H1 (cell line): Measurements from ENCODE around the gene CIB4. TPM values are rescaled to one million over a fixed set of nuclear protein-coding genes. Genes with fewer than 3 reads are reported as not detected.

Experiments
- CTCF ChIA-PET: fragments of 300-600 bp; sonication (Branson Sonifier 250); formaldehyde crosslinking; loops from one replicate; lab custom pipeline; 2021; ENCODE audit not compliant: partially characterized antibody; lab: Charles Lee
- POLR2A ChIA-PET: fragments of 300-600 bp; sonication (Branson Sonifier 250); formaldehyde crosslinking; loops from one replicate; lab custom pipeline; 2021; ENCODE audit warnings: inconsistent platforms; ENCODE audit not compliant: partially characterized antibody; lab: Charles Lee
- DNase-seq, 2 experiments: peaks; one replicate each; pipeline versions ENCODE4 v3.0.0 to v3.0.0-alpha.2; 2010 to 2022; ENCODE audit warnings: low spot score in 2 of 2, low read depth in 1 of 2, mixed read lengths in 1 of 2
- FAIRE-seq: peaks from 2 replicates; lab custom pipeline; 2011; peaks lifted over from hg19 to GRCh38; lab: Jason Lieb, UNC
- H2AFZ ChIP-seq: 2 replicates; pipeline ENCODE4 v1.8.1; 2012; ENCODE audit warnings: low read length, inconsistent platforms
- H2AK5ac ChIP-seq: 2 replicates; pipeline ENCODE4 v1.6.1; 2013; ENCODE audit warnings: low read depth, low read length
- H2BK120ac ChIP-seq: replicated peaks from 2 replicates; pipeline ENCODE3; 2013; ENCODE audit warnings: low read depth, low read length, inconsistent platforms
- H2BK12ac ChIP-seq: 2 replicates; pipeline ENCODE4 v1.6.1; 2013; ENCODE audit warnings: low read depth, low read length
- H2BK15ac ChIP-seq: 2 replicates; pipeline ENCODE4 v1.6.1; 2013; ENCODE audit warnings: low read length
- H2BK20ac ChIP-seq: 2 replicates; pipeline ENCODE4 v1.6.1; 2013; ENCODE audit warnings: low read length
- H2BK5ac ChIP-seq: 2 replicates; pipeline ENCODE4 v1.6.1; 2013; ENCODE audit warnings: low read depth, low read length
- H3K14ac ChIP-seq: 2 replicates; pipeline ENCODE4 v1.6.1; 2013; ENCODE audit warnings: inconsistent platforms; ENCODE audit not compliant: insufficient read length
- H3K18ac ChIP-seq: 2 replicates; pipeline ENCODE4 v1.6.1; 2013; ENCODE audit warnings: low read length; ENCODE audit errors: extremely low read depth
- H3K23ac ChIP-seq: 2 replicates; pipeline ENCODE4 v1.6.1; 2013; ENCODE audit warnings: inconsistent platforms; ENCODE audit not compliant: insufficient read length
- H3K23me2 ChIP-seq: 2 replicates; pipeline ENCODE4 v1.6.1; 2013; ENCODE audit warnings: low read depth, low read length
- H3K27ac ChIP-seq: 2 replicates; pipeline ENCODE4 v1.6.1; 2011; ENCODE audit warnings: low read depth, low read length, inconsistent platforms
- H3K27me3 ChIP-seq, 4 experiments: replicated peaks in 1 of 4; 1 replicate in 1 of 4; 2 replicates in 3 of 4; pipeline versions ENCODE4 v1.6.1 to v1.8.1; 2011 to 2013; ENCODE audit warnings: low read length in 3 of 4, mild to moderate bottlenecking in 3 of 4, inconsistent platforms in 2 of 4, mixed read lengths in 2 of 4, moderate library complexity in 1 of 4; ENCODE audit not compliant: control insufficient read depth in 3 of 4, insufficient read depth in 3 of 4; ENCODE audit errors: extremely low read depth in 1 of 4
- H3K36me3 ChIP-seq, 4 experiments: 2 replicates each; pipeline versions ENCODE4 v1.6.1 to v1.8.1; 2011 to 2013; ENCODE audit warnings: mild to moderate bottlenecking in 4 of 4, low read length in 3 of 4, moderate library complexity in 2 of 4, control low read depth in 1 of 4, inconsistent platforms in 1 of 4; ENCODE audit not compliant: insufficient read depth in 4 of 4, control insufficient read depth in 2 of 4
- H3K4ac ChIP-seq: replicated peaks from 2 replicates; pipeline ENCODE3; 2013; ENCODE audit warnings: low read length, low read depth, mixed read lengths, inconsistent platforms; ENCODE audit not compliant: insufficient read length
- H3K4me1 ChIP-seq, 4 experiments: replicated peaks in 1 of 4; 1 replicate in 1 of 4; 2 replicates in 3 of 4; pipeline versions ENCODE4 v1.6.1 to v1.8.1; 2011 to 2013; ENCODE audit warnings: low read length in 3 of 4, inconsistent platforms in 2 of 4, mixed read lengths in 1 of 4; ENCODE audit not compliant: insufficient read depth in 4 of 4, control insufficient read depth in 3 of 4
- H3K4me2 ChIP-seq, 2 experiments: 2 replicates each; pipeline versions ENCODE4 v1.6.1 to v1.8.1; 2011 to 2013; ENCODE audit warnings: low read depth in 2 of 2, low read length in 2 of 2, control low read depth in 1 of 2, inconsistent platforms in 1 of 2, mild to moderate bottlenecking in 1 of 2; ENCODE audit not compliant: insufficient read depth in 1 of 2
- H3K4me3 ChIP-seq, 4 experiments: fragments of 200-600, 300-600 bp in 1 of 4; sonication (generic), shearing (Covaris generic), sonication (Bioruptor Twin) in 1 of 4; 2 replicates each; pipeline versions ENCODE4 v1.5.1 to v1.8.1; 2011 to 2016; ENCODE audit warnings: low read length in 4 of 4, low read depth in 3 of 4, control low read depth in 2 of 4, inconsistent platforms in 2 of 4, mild to moderate bottlenecking in 2 of 4, mixed read lengths in 1 of 4, moderate library complexity in 1 of 4; ENCODE audit not compliant: insufficient read depth in 2 of 4; ENCODE audit errors: extremely low read depth in 1 of 4
- H3K56ac ChIP-seq: replicated peaks from 2 replicates; pipeline ENCODE3; 2013; ENCODE audit warnings: low read depth, mild to moderate bottlenecking, mixed read lengths, low read length, inconsistent platforms; ENCODE audit not compliant: insufficient read length
- H3K79me1 ChIP-seq: 2 replicates; pipeline ENCODE4 v1.6.1; 2013; ENCODE audit warnings: low read depth, low read length, control low read depth
- H3K79me2 ChIP-seq, 2 experiments: 2 replicates each; pipeline versions ENCODE4 v1.6.1 to v1.8.1; 2012 to 2013; ENCODE audit warnings: low read length in 2 of 2, mild to moderate bottlenecking in 2 of 2, inconsistent platforms in 1 of 2; ENCODE audit not compliant: insufficient read depth in 2 of 2, control insufficient read depth in 1 of 2
- H3K9ac ChIP-seq, 4 experiments: replicated peaks in 1 of 4; 1 replicate in 1 of 4; 2 replicates in 3 of 4; pipeline versions ENCODE4 v1.6.1 to v1.8.1; 2011 to 2013; ENCODE audit warnings: low read depth in 3 of 4, low read length in 3 of 4, control low read depth in 2 of 4, mild to moderate bottlenecking in 2 of 4, moderate library complexity in 2 of 4, inconsistent platforms in 1 of 4; ENCODE audit errors: extremely low read depth in 1 of 4
- H3K9me3 ChIP-seq, 2 experiments: 2 replicates each; pipeline versions ENCODE4 v1.6.1 to v1.8.1; 2012 to 2013; ENCODE audit warnings: mild to moderate bottlenecking in 2 of 2, moderate library complexity in 2 of 2, control low read depth in 1 of 2, inconsistent platforms in 1 of 2, low read depth in 1 of 2, low read length in 1 of 2, mixed read lengths in 1 of 2; ENCODE audit not compliant: insufficient read depth in 2 of 2
- H4K20me1 ChIP-seq, 2 experiments: replicated peaks in 1 of 2; 2 replicates each; pipeline versions ENCODE3 to v1.8.1; 2011 to 2013; ENCODE audit warnings: inconsistent platforms in 2 of 2, low read length in 2 of 2, mild to moderate bottlenecking in 1 of 2; ENCODE audit not compliant: insufficient read depth in 2 of 2, control insufficient read depth in 1 of 2
- H4K5ac ChIP-seq: 2 replicates; pipeline ENCODE4 v1.6.1; 2013; ENCODE audit warnings: low read length, low read depth, mixed read lengths, inconsistent platforms; ENCODE audit not compliant: insufficient read length
- H4K8ac ChIP-seq: 2 replicates; pipeline ENCODE4 v1.8.0; 2013; ENCODE audit warnings: mild to moderate bottlenecking, moderate library complexity, low read length, inconsistent platforms; ENCODE audit not compliant: insufficient read depth; ENCODE audit errors: extremely low read depth
- H4K91ac ChIP-seq: replicated peaks from 2 replicates; pipeline ENCODE3; 2013; ENCODE audit warnings: low read length, mixed read lengths, inconsistent platforms; ENCODE audit not compliant: insufficient read length
- CBX5 ChIP-seq: fragments of 300-800, 300-1000 bp; sonication (generic); IDR thresholded peaks from 2 replicates; pipeline ENCODE4 v1.7.1; 2016; ENCODE audit warnings: antibody characterized with exemption, low read length, low read depth
- GABPA ChIP-seq: IDR thresholded peaks from 2 replicates; pipeline ENCODE4 v1.6.1; 2011; ENCODE audit warnings: mild to moderate bottlenecking, low read length, moderate library complexity, borderline replicate concordance; ENCODE audit not compliant: insufficient read depth
- NANOG ChIP-seq: IDR thresholded peaks from 2 replicates; pipeline ENCODE4 v1.6.1; 2011; ENCODE audit warnings: low read length, low read depth, mild to moderate bottlenecking, inconsistent platforms; ENCODE audit not compliant: insufficient read depth, poor library complexity, severe bottlenecking
- SIN3A ChIP-seq, 2 experiments: IDR thresholded peaks in 1 of 2; conservative IDR thresholded peaks in 1 of 2; 2 replicates each; pipeline ENCODE4 v1.6.1; 2011 to 2012; ENCODE audit warnings: low read length in 2 of 2, improper control_type of control experiment in 1 of 2, low read depth in 1 of 2, mild to moderate bottlenecking in 1 of 2
- WGBS, 2 experiments: shearing (Covaris generic) in 1 of 2; methylation state at CpG; one replicate each; pipeline versions ENCODE4 v1.1.6 to v1.1.7; 2013 to 2015; ENCODE audit warnings: low lambda C conversion rate in 2 of 2, mixed read lengths in 2 of 2, inconsistent platforms in 1 of 2, low coverage in 1 of 2, missing lambda C conversion rate in 1 of 2; ENCODE audit not compliant: insufficient replicate concordance in 2 of 2, insufficient coverage in 1 of 2, insufficient read length in 1 of 2; ENCODE audit errors: extremely low coverage in 1 of 2, missing lambda C conversion rate in 1 of 2; 5-methylcytosine and 5-hydroxymethylcytosine counted together
- polyA plus RNA-seq, 7 experiments: library from polyadenylated mRNA; depleted of rRNA in 3 of 7; stranded (reverse) in 5 of 7; unstranded in 2 of 7; fragments of >200 nt in 5 of 7; fragments of 200-250 nt in 2 of 7; gene quantifications; 1 replicate in 5 of 7; 2 replicates in 1 of 7; 4 replicates in 1 of 7; pipeline versions ENCODE4 v1.2.1 to v1.2.3, GENCODE V29; 2011 to 2013; ENCODE audit warnings: missing spikeins in 2 of 7, mixed read lengths in 2 of 7
- total RNA-seq: library from RNA; stranded (reverse); fragmentation: NEBNext Ultra II Directional; extraction: Animal tissue kit (Norgen Biotek cat#: 25700); gene quantifications from 2 replicates; pipeline ENCODE4 v1.2.1, GENCODE V29; 2021

CIB4 gene
- total and polyA plus RNA-seq, 2 of the 8 experiments (the other 6 are each of a cell fraction or from before 2014, with no cell fraction given) = not detected

DNA sequence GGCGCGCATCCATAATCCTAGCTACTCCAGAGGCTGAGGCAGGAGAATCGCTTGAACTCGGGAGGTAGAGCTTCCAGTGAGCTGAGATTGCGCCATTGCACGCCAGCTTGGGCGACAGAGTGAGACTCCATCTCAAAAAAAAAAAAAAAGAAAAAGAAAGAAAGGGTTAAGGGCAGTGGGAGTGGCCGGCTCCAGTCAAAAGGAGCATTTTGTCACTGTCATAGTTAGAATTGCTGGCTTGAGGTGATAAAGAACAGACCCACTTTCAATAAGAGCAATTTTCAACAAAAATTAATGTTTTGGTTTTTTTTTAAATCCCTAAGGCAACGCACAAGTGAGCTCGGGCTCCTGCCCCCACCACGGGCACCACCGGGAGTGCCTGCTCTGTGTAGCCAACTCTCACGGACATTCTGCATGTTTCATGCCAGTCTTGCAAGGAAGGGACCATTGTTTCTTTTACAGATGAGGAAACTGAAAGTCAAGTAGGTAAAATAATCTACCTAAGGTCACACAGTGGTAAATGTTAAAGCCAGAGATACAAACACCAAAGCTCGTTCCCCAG, 8.5 kb downstream of the CIB4 start:
- H2AK5ac ChIP-seq = no peak overlapping the region

More for the DNA sequence above, 8.5 kb downstream of the CIB4 start:
- no peaks in the 10 kb centered on the region; the same call in 1 of the 2 replicates for H3K23me2 ChIP-seq
- H3K79me1 ChIP-seq = no peaks in the 10 kb centered on the region
- H3K18ac ChIP-seq = no peak overlapping the region
- no peak overlapping the region for H2BK20ac ChIP-seq
- CTCF ChIA-PET = interaction anchor here (1.0 to 3.2 kb wide), 6 partner anchors 9 to 112 kb away, joined by 3 to 12 read pairs (median 4); partner anchors contain the start of gene CIB4
- H3K36me3 ChIP-seq = no peaks in the 10 kb centered on the region
- no peak overlapping the region for H4K5ac ChIP-seq
- H3K79me2 ChIP-seq = no peaks in the 10 kb centered on the region
- POLR2A ChIA-PET = no interaction called here
- no peaks in the 10 kb centered on the region; a peak in 2 of 7 replicates for H3K27me3 ChIP-seq
- H3K4me3 ChIP-seq = no peak overlapping the region
- no peaks in the 10 kb centered on the region for H3K9me3 ChIP-seq
- no peak overlapping the region for H4K8ac ChIP-seq
- no peak overlapping the region for H3K27ac ChIP-seq
- WGBS, 2 experiments = 93% methylated on average over 13 of the region's 14 CpGs; no CpG with 5 or more reads in 1 of the 2 experiments
- H2BK5ac ChIP-seq = no peak overlapping the region
- no peak for FAIRE-seq
- H4K91ac ChIP-seq = no peak overlapping the region
- TF ChIP-seq GABPA (no peak), CBX5 (no peak), NANOG (no peak), SIN3A (conservative IDR thresholded peaks at IDR 0.05 in 1 of 2, IDR thresholded peaks at IDR 0.05 in 1 of 2; ENCODE audit: low read depth in 1 of 2, low read length in 2 of 2) (no peak)
- TF ChIP-seq, all 59 proteins: peak for 0
- no peak for DNase-seq
- no peaks in the 10 kb centered on the region for H3K4me1 ChIP-seq
- no peak overlapping the region for H3K23ac ChIP-seq
- no peak overlapping the region for H2BK12ac ChIP-seq
- no peak overlapping the region for H3K14ac ChIP-seq
- H2BK120ac ChIP-seq = no peak overlapping the region
- H3K4ac ChIP-seq = no peak overlapping the region
- H3K9ac ChIP-seq = no peak overlapping the region
- H3K56ac ChIP-seq = no peak overlapping the region
- H2AFZ ChIP-seq = no peak overlapping the region
- no peak overlapping the region for H2BK15ac ChIP-seq
- H4K20me1 ChIP-seq = no peaks in the 10 kb centered on the region
- H3K4me2 ChIP-seq = no peak overlapping the region
